Stimulated activated CD4-positive, alpha-beta T cell treated with anti-CD3 and anti-CD28 coated beads, TNF-alpha, amount 100 ng/mL, for 4 hours (primary cell): ENCODE results near the gene ADAMTS6.
A peak's percentile ranks its signal among the peaks of the same experiment; 100 is the strongest.

ENCODE experiments used
- DNase-seq, 3 experiments: peaks; one replicate each; pipeline ENCODE4 v3.0.0-alpha.2; 2020; ENCODE audit warnings: low read depth in 3 of 3

The ADAMTS6 gene

DNA sequence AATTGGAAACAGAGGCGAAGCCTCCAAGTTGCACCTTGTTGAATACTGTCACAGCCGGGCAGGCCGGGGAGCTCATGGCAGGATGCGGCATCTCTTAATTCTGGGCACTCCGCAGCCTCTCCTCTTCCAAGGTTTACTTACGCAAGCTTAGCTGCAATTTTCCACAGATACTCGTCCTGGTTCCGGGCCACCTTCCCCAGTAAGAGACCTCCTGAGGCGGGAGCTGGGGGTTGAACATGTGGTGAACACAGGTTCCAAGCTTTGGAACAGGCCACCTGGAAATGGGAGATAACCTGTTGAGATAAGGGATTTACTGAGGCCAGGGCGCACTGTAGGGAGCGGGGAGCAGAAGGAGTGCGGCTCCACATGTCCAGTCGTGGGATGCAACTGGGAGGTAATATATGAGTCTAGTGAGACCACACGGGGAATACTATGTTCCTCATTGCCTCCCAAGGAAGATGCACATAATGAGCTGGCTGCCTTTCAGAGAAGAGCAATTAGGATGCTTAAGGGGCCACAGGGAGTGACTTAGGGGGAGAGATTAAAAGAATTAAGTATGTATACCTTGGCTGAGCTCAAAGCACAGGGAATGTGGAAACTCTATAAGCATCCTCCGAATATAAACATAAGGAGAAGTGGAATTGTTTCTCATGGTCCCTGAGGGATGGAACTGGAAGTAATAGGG, 377.8 kb downstream of the ADAMTS6 start:
- DNase-seq = no peak

DNA sequence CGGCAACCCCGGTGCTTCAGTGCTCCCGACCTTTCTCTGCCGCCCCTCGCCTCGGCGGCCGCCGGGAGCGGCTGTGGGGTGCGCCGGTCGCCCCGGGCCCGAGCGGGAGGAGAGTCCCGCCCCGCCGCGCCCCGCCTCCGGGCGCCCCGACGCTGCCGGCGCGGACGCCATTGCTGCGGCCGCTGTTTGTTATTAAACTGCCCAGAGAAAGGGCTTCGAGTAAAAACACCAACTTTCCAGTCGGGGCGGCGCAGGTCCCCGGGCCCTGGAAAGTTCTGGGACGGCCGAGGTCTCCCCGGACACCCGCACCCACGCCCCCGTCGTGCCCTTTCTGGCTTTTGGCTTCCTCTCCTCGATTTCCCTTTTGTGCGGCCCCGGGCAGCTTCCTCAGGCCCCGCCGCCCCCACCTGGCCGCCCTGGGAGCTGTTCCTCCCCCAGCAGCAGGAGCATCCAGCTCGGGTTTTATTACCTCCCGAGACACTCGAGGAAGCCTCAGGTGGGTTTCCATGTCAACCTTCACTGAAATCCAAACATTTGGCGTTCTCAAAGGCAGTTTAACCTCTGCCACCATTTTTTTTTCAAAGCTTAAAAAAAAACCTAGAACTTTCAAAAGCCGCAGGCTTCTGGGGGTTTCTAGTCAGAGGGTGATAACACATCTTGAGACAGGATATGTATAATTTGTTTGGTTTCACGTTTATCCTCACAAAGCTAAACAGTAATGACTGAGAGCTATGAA, 378.6 kb downstream of the ADAMTS6 start:
- peak; percentile 10 to 29 (median 10) for DNase-seq

DNA sequence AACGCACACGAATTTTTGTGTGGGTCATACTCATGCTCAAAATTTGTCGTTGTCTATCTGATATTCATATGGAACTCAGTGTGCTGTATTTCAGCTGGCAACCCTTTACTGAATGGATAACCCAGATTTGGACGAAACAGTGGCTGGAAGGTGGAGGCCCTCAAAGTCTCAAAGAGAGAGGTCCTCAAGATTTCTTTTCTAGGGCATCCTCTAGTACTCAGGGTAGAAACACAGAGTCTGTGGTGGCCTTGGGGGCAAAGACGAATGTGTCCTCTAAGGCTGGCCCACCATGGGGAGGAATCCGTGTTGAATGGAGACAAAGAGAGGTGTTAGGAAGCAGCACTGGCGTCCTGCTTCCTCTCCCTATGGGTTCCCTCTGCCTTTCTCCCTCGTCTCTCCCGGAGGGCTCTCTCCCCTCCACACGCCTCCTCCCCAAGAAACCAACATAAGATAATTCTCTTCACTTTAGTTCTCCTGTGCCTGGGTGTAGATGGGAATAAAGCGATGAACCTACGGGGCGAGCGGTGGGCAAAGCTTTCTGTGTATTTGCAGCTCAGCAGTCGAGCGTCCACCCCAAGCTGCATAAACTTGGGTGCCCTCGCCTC, 379.2 kb downstream of the ADAMTS6 start:
- DNase-seq = no peak

DNA sequence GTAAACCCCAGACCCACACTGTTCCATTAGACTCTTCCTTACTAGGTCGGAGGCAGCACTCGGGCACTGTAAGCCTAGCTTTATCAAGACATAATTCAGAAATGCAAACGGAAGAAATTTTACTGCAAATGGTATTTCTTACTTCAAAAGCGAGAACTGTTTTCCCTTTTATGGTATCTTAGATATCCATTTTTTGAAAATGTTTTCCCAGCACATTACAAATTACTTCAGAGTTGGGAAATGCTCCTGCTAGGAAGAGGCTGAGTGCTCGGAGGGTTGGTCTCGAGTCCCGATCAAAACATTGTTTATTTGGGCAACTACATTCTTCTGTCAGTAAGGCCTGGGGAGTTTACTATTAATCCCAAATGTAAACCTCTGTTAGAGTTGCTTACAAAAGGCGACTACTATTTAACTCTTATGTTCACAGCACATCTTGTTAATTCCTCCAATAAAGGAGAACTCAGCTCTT, 380.1 kb downstream of the ADAMTS6 start:
- no peak for DNase-seq

DNA sequence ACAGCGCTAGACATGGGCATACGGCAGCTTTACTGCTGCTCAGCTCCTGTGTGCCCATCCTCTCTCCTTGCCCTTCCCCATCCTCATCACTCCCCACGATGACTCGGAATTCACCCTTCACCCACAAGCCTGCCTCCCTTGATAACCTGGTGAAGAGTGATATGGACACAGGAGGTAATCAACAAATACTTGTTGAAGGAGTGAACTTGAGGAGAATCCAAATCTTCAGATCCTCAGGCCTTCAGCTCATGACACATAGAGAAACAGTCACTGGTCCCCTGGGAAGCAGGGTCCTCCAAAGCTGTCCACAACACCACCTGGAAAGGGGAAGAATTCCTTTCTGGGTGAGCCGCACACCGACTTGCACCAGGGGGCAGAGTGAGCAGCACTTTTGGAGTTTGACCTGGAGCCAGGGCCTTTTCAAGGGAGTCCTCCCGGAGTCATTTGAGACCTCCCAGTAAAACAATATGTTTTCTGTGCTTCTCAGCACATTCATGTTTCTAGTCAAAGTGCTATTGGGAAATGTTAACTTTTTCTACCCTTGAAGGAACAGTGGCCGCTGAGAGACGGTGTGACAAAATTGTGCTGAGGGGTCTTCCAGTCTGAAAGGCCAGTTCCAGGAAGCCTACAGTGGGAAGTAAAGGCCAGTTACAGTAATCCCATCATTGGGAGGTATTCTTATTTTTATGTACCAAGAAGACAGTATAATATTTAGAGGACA, 380.6 kb downstream of the ADAMTS6 start:
- DNase-seq = no peak
